Neural progenitor cell (in vitro differentiated cells): ENCODE measurements around the gene FNIP2. TPM values are rescaled to one million over a fixed set of nuclear protein-coding genes. Genes with fewer than 3 reads are reported as not detected.

Source experiments
- DNase-seq: peaks from one replicate; pipeline ENCODE4 v3.0.0-alpha.2; 2016; ENCODE audit warnings: low spot score
- H2AFZ ChIP-seq: fragments of 200-600 bp; sonication (generic); replicated peaks from 2 replicates; pipeline ENCODE4 v1.6.1; 2016; ENCODE audit warnings: antibody characterized with exemption
- H3F3A ChIP-seq: fragments of 200-600 bp; sonication (generic); 2 replicates; pipeline ENCODE4 v1.6.1; 2016; ENCODE audit warnings: antibody characterized with exemption, low read depth
- H3K27ac ChIP-seq: fragments of 200-600 bp; sonication (generic); 2 replicates; pipeline ENCODE4 v1.5.1; 2016; ENCODE audit warnings: mild to moderate bottlenecking
- H3K27me3 ChIP-seq: fragments of 200-600 bp; sonication (generic); 2 replicates; pipeline ENCODE4 v1.6.1; 2016; ENCODE audit warnings: mild to moderate bottlenecking, moderate library complexity
- H3K36me3 ChIP-seq: fragments of 200-600 bp; sonication (generic); 2 replicates; pipeline ENCODE4 v1.5.1; 2016
- H3K4me1 ChIP-seq: fragments of 200-600 bp; sonication (generic); 2 replicates; pipeline ENCODE4 v1.6.1; 2016; ENCODE audit warnings: mixed run types
- H3K4me2 ChIP-seq: fragments of 200-600 bp; sonication (generic); 2 replicates; pipeline ENCODE4 v1.6.1; 2016
- H3K4me3 ChIP-seq: fragments of 200-600 bp; sonication (generic); 2 replicates; pipeline ENCODE4 v1.5.1; 2016
- H3K79me2 ChIP-seq: fragments of 200-600 bp; sonication (generic); 2 replicates; pipeline ENCODE4 v1.6.1; 2016; ENCODE audit warnings: low read depth
- H3K9ac ChIP-seq: fragments of 200-600 bp; sonication (generic); 2 replicates; pipeline ENCODE4 v1.6.1; 2016
- H3K9me3 ChIP-seq: fragments of 200-600 bp; sonication (generic); 2 replicates; pipeline ENCODE4 v1.5.1; 2016; ENCODE audit warnings: low read depth
- H4K20me1 ChIP-seq: fragments of 200-600 bp; sonication (generic); 2 replicates; pipeline ENCODE4 v1.6.1; 2016; ENCODE audit warnings: low read depth
- H3K27ac Mint-ChIP-seq: 3 replicates; pipeline ENCODE4 v1.8.0; 2021; ENCODE audit warnings: mixed read lengths
- H3K27me3 Mint-ChIP-seq: 2 replicates; pipeline ENCODE4 v1.8.0; 2022; ENCODE audit warnings: low read depth, mild to moderate bottlenecking, inconsistent platforms, moderate library complexity, mixed read lengths; ENCODE audit not compliant: insufficient read depth
- H3K36me3 Mint-ChIP-seq: 3 replicates; pipeline ENCODE4 v1.8.0; 2021; ENCODE audit warnings: mixed read lengths
- H3K4me1 Mint-ChIP-seq: 3 replicates; pipeline ENCODE4 v1.8.0; 2021; ENCODE audit warnings: mixed read lengths
- H3K4me3 Mint-ChIP-seq: 3 replicates; pipeline ENCODE4 v1.8.0; 2021; ENCODE audit warnings: mild to moderate bottlenecking, moderate library complexity, mixed read lengths
- H3K9me3 Mint-ChIP-seq: 3 replicates; pipeline ENCODE4 v1.8.0; 2020; ENCODE audit warnings: mixed read lengths
- EZH2 ChIP-seq: fragments of 200-600 bp; sonication (generic); IDR thresholded peaks from 2 replicates; pipeline ENCODE4 v1.6.1; 2017; ENCODE audit warnings: antibody characterized with exemption, mild to moderate bottlenecking, moderate library complexity
- EZH2phosphoT487 ChIP-seq: fragments of 200-600 bp; sonication (generic); IDR thresholded peaks from 2 replicates; pipeline ENCODE4 v1.6.1; 2017; ENCODE audit warnings: antibody characterized with exemption
- total RNA-seq: library from RNA; depleted of rRNA; stranded (reverse); fragments of >200 nt; gene quantifications from 2 replicates; pipeline ENCODE4 v1.2.3, GENCODE V29; 2015; ENCODE audit warnings: low replicate concordance
- TF ChIP-seq, protein P1 (sequence below): fragments of 200-600 bp; sonication (generic); IDR thresholded peaks from 2 replicates; pipeline ENCODE4 v1.5.1; 2017; ENCODE audit warnings: antibody characterized with exemption, mild to moderate bottlenecking

The FNIP2 gene
- total RNA-seq, 1 donor from 2014 or later = 10.5 TPM

DNA sequence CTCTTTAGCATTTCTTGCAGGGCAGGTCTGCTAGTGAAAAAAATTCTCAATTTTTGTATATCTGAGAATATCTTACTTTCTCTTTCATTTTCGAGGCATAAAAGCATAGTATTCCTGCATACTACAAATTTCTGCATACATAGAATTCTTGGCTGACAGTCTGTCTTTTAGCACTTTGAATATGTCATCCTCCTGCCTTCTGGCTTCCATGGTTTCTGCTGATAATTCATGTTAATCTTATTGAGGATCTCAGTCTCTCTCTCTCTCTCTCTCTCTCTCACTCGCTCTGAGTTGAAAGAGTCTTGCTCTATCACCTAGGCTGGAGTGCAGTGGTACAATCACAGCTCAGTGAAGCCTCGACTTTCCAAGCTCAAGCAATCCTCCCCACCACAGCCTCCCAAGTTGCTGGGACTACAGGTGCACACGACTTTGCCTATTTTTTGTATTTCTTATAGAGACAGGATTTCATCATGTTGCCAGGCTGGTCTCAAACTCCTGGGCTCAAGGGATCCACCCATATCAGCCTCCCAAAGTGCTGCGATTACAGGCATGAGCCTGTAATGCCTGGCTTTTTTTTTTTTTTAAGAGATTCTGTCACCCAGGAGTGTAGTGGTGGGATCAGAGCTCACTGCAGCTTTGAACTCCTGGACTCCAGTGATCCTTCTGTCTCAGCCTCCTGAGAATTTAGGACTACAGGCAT lies 161.3 kb downstream of the FNIP2 start:
- no peaks in the 10 kb centered on the region for H4K20me1 ChIP-seq
- no peaks in the 10 kb centered on the region for H3F3A ChIP-seq
- DNase-seq = no peak
- H3K36me3 Mint-ChIP-seq = peaks cover 2% of the 10 kb centered on the region
- no peaks in the 10 kb centered on the region for H3K27me3 ChIP-seq
- no peak overlapping the region for H3K4me3 ChIP-seq
- H3K4me2 ChIP-seq = no peak overlapping the region
- no peaks in the 10 kb centered on the region for H3K27me3 Mint-ChIP-seq
- no peaks in the 10 kb centered on the region for H3K79me2 ChIP-seq
- H3K9me3 ChIP-seq = no peaks in the 10 kb centered on the region
- no peaks in the 10 kb centered on the region for H3K36me3 ChIP-seq
- H2AFZ ChIP-seq = no peak overlapping the region
- peaks cover 8% of the 10 kb centered on the region for H3K9me3 Mint-ChIP-seq
- no peaks in the 10 kb centered on the region for H3K4me1 Mint-ChIP-seq
- no peak overlapping the region for H3K27ac Mint-ChIP-seq
- H3K9ac ChIP-seq = no peak overlapping the region
- H3K4me1 ChIP-seq = no peaks in the 10 kb centered on the region
- TF ChIP-seq EZH2phosphoT487 (no peak), EZH2 (no peak)
- TF ChIP-seq, protein P1, sequence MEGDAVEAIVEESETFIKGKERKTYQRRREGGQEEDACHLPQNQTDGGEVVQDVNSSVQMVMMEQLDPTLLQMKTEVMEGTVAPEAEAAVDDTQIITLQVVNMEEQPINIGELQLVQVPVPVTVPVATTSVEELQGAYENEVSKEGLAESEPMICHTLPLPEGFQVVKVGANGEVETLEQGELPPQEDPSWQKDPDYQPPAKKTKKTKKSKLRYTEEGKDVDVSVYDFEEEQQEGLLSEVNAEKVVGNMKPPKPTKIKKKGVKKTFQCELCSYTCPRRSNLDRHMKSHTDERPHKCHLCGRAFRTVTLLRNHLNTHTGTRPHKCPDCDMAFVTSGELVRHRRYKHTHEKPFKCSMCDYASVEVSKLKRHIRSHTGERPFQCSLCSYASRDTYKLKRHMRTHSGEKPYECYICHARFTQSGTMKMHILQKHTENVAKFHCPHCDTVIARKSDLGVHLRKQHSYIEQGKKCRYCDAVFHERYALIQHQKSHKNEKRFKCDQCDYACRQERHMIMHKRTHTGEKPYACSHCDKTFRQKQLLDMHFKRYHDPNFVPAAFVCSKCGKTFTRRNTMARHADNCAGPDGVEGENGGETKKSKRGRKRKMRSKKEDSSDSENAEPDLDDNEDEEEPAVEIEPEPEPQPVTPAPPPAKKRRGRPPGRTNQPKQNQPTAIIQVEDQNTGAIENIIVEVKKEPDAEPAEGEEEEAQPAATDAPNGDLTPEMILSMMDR = no peak
- H3K4me3 Mint-ChIP-seq = no peak overlapping the region
- H3K27ac ChIP-seq = no peak overlapping the region

DNA sequence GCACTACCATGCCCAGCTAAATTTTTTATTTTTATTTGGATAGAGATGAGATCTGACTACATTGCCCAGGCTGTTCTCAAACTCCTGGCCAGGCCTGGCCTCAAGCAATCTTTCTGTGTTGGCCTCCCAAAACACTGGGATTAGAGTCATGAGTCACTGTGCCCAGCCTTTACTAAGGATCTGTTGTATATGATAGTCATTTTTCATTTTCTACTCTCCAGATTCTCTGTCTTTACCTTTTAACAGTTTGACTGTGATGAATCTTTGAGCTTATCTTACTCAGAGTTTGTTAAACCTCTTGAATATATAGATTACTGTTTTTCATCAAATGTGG lies 161.8 kb downstream of the FNIP2 start:
- Mint-ChIP-seq H3K36me3 (peaks cover 2% of the 10 kb centered on the region), H3K4me1 (no peaks in the 10 kb centered on the region), H3K27ac (no peak overlapping the region), H3K9me3 (peaks cover 8% of the 10 kb centered on the region), H3K27me3 (no peaks in the 10 kb centered on the region), H3K4me3 (no peak overlapping the region)
- Histone ChIP-seq H4K20me1 (no peaks in the 10 kb centered on the region), H3K9me3 (no peaks in the 10 kb centered on the region), H3K4me2 (no peak overlapping the region), H3K4me3 (no peak overlapping the region), H3K27me3 (no peaks in the 10 kb centered on the region), H3K4me1 (no peaks in the 10 kb centered on the region), H3K27ac (no peak overlapping the region), H2AFZ (no peak overlapping the region), H3K79me2 (no peaks in the 10 kb centered on the region), H3K36me3 (no peaks in the 10 kb centered on the region), H3F3A (no peaks in the 10 kb centered on the region), H3K9ac (no peak overlapping the region)
- no peak for TF ChIP-seq EZH2
- TF ChIP-seq EZH2phosphoT487 = no peak
- TF ChIP-seq, protein P1 = no peak
- no peak for DNase-seq

- no peak overlapping the region for H3K9ac ChIP-seq
- H2AFZ ChIP-seq = no peak overlapping the region
- H3K9me3 Mint-ChIP-seq = peaks cover 8% of the 10 kb centered on the region
- no peaks in the 10 kb centered on the region for H4K20me1 ChIP-seq
- no peak overlapping the region for H3K4me2 ChIP-seq
- H3K79me2 ChIP-seq = no peaks in the 10 kb centered on the region
- no peaks in the 10 kb centered on the region for H3K27me3 Mint-ChIP-seq
- no peak overlapping the region for H3K4me3 Mint-ChIP-seq
- H3K27me3 ChIP-seq = no peaks in the 10 kb centered on the region
- H3K36me3 ChIP-seq = no peaks in the 10 kb centered on the region
- TF ChIP-seq, protein P1 = no peak
- TF ChIP-seq EZH2 (no peak), EZH2phosphoT487 (no peak)
- no peak overlapping the region for H3K27ac Mint-ChIP-seq
- H3K4me3 ChIP-seq = no peak overlapping the region
- H3K4me1 ChIP-seq = no peaks in the 10 kb centered on the region
- no peaks in the 10 kb centered on the region for H3K4me1 Mint-ChIP-seq
- no peaks in the 10 kb centered on the region for H3F3A ChIP-seq
- no peak overlapping the region for H3K27ac ChIP-seq
- no peaks in the 10 kb centered on the region for H3K9me3 ChIP-seq
- DNase-seq = no peak
- H3K36me3 Mint-ChIP-seq = peaks cover 2% of the 10 kb centered on the region
Measured at GRCh38 chr4:158933236-158933635, 164.4 kb downstream of the FNIP2 start.
